SU-DHL-6 (cell line): Measurements from ENCODE around the gene SELENBP1.

Experiments
- H2AFZ ChIP-seq: fragments of 200-600 bp; sonication (generic); 2 replicates; pipeline ENCODE4 v1.6.1; 2014; ENCODE audit warnings: low read depth, mild to moderate bottlenecking, moderate library complexity, mixed read lengths, antibody characterized with exemption, low read length; ENCODE audit not compliant: severe bottlenecking
- H3F3A ChIP-seq: fragments of 200-600 bp; shearing (Covaris generic); 2 replicates; pipeline ENCODE4 v1.6.0; 2016; ENCODE audit warnings: antibody characterized with exemption, mild to moderate bottlenecking; ENCODE audit not compliant: insufficient read depth
- H3K27ac ChIP-seq: fragments of 200-600 bp; sonication (generic); 2 replicates; pipeline ENCODE4 v1.5.1; 2016; ENCODE audit warnings: low read depth, mild to moderate bottlenecking, low read length, moderate library complexity, mixed read lengths
- H3K27me3 ChIP-seq: fragments of 200-600 bp; sonication (generic), shearing (Covaris generic); 2 replicates; pipeline ENCODE4 v1.6.0; 2014; ENCODE audit warnings: mild to moderate bottlenecking, low read length
- H3K36me3 ChIP-seq: fragments of 200-600 bp; sonication (generic); 2 replicates; pipeline ENCODE4 v1.6.1; 2014; ENCODE audit warnings: mild to moderate bottlenecking, low read length, mixed read lengths
- H3K4me2 ChIP-seq: fragments of 300-600, 200-600 bp; shearing (Covaris generic), sonication (generic); 2 replicates; pipeline ENCODE4 v1.6.0; 2014; ENCODE audit warnings: low read length, low read depth, mild to moderate bottlenecking; ENCODE audit not compliant: poor library complexity, severe bottlenecking
- H3K4me3 ChIP-seq: fragments of 200-600 bp; sonication (generic); 2 replicates; pipeline ENCODE4 v1.5.1; 2014; ENCODE audit warnings: antibody characterized with exemption, low read length, mild to moderate bottlenecking, mixed read lengths; ENCODE audit not compliant: insufficient read depth, poor library complexity, severe bottlenecking
- H3K79me2 ChIP-seq: fragments of 200-600 bp; sonication (generic); 2 replicates; pipeline ENCODE4 v1.6.1; 2014; ENCODE audit warnings: mild to moderate bottlenecking, low read length, moderate library complexity; ENCODE audit not compliant: insufficient read depth
- H3K9ac ChIP-seq: fragments of 200-600 bp; sonication (generic); 2 replicates; pipeline ENCODE4 v1.7.0; 2014; ENCODE audit warnings: mild to moderate bottlenecking, low read length
- H3K9me2 ChIP-seq: fragments of 200-600 bp; sonication (generic); replicated peaks from 2 replicates; pipeline ENCODE4 v1.6.1; 2014; ENCODE audit warnings: low read length; ENCODE audit not compliant: insufficient read depth
- H3K9me3 ChIP-seq: fragments of 200-600 bp; sonication (generic); 2 replicates; pipeline ENCODE4 v1.6.1; 2014; ENCODE audit warnings: low read length, mixed read lengths; ENCODE audit not compliant: insufficient read depth
- H4K20me1 ChIP-seq: fragments of 200-600 bp; sonication (generic); 2 replicates; pipeline ENCODE4 v1.6.1; 2014; ENCODE audit warnings: low read depth, mild to moderate bottlenecking, antibody characterized with exemption, low read length, moderate library complexity, mixed read lengths
- CTCF ChIP-seq: fragments of 200-600 bp; sonication (generic); IDR thresholded peaks from one replicate; pipeline ENCODE4 v1.5.1; 2017; ENCODE audit warnings: antibody characterized with exemption, mild to moderate bottlenecking, low read length, moderate library complexity; ENCODE audit not compliant: insufficient read depth, poor library complexity, severe bottlenecking
- EZH2phosphoT487 ChIP-seq: fragments of 200-600 bp; sonication (generic), shearing (Covaris generic); conservative IDR thresholded peaks from 2 replicates; pipeline ENCODE4 v1.6.1; 2018; ENCODE audit warnings: mild to moderate bottlenecking, antibody characterized with exemption, low read length, moderate library complexity, mixed read lengths

Gene SELENBP1

GRCh38 chr1:151343587-151343986 lies 28.9 kb downstream of the SELENBP1 start:
- H3K9ac ChIP-seq, result no peak overlapping the region
- H3K27ac ChIP-seq, result no peak overlapping the region
- H3K36me3 ChIP-seq, result no peaks in the 10 kb centered on the region
- no peaks in the 10 kb centered on the region for H4K20me1 ChIP-seq
- no peaks in the 10 kb centered on the region for H3K9me2 ChIP-seq
- no peak overlapping the region for H3K4me3 ChIP-seq
- no peaks in the 10 kb centered on the region for H3K27me3 ChIP-seq
- peaks cover 18% of the 10 kb centered on the region for H3F3A ChIP-seq
- no peak overlapping the region for H2AFZ ChIP-seq
- H3K4me2 ChIP-seq, result no peak overlapping the region
- peaks cover 11% of the 10 kb centered on the region for H3K79me2 ChIP-seq
- TF ChIP-seq CTCF, result no peak
- TF ChIP-seq EZH2phosphoT487, result no peak
- H3K9me3 ChIP-seq, result no peaks in the 10 kb centered on the region

- no peaks in the 10 kb centered on the region for H3K9me2 ChIP-seq
- H4K20me1 ChIP-seq, result no peaks in the 10 kb centered on the region
- no peak overlapping the region for H3K4me2 ChIP-seq
- no peak overlapping the region for H3K4me3 ChIP-seq
- peaks cover 11% of the 10 kb centered on the region for H3K79me2 ChIP-seq
- TF ChIP-seq CTCF, result no peak
- TF ChIP-seq EZH2phosphoT487, result no peak
- H2AFZ ChIP-seq, result no peak overlapping the region
- no peaks in the 10 kb centered on the region for H3K9me3 ChIP-seq
- no peaks in the 10 kb centered on the region for H3K36me3 ChIP-seq
- no peak overlapping the region for H3K27ac ChIP-seq
- peaks cover 18% of the 10 kb centered on the region for H3F3A ChIP-seq
- no peak overlapping the region for H3K9ac ChIP-seq
- H3K27me3 ChIP-seq, result no peaks in the 10 kb centered on the region
Measured at GRCh38 chr1:151342569-151342968, 29.9 kb downstream of the SELENBP1 start.

- Histone ChIP-seq H3K79me2 (peaks cover 11% of the 10 kb centered on the region), H3K9me3 (no peaks in the 10 kb centered on the region), H3K9me2 (no peaks in the 10 kb centered on the region), H2AFZ (no peak overlapping the region), H3K9ac (no peak overlapping the region), H3K27ac (no peak overlapping the region), H3K27me3 (no peaks in the 10 kb centered on the region), H4K20me1 (no peaks in the 10 kb centered on the region), H3K36me3 (no peaks in the 10 kb centered on the region), H3K4me3 (no peak overlapping the region), H3F3A (peaks cover 18% of the 10 kb centered on the region), H3K4me2 (no peak overlapping the region)
- TF ChIP-seq EZH2phosphoT487 (no peak), CTCF (no peak)
Measured at GRCh38 chr1:151342021-151342420, 30.5 kb downstream of the SELENBP1 start.
